ENCODE measurements around the gene COG5.

Gene COG5

GRCh38 chr7:107472116-107472515 is 91.6 kb downstream of the COG5 start:
- TF ChIP-seq CTCF (IDR thresholded peaks at IDR 0.05; ENCODE audit: low read depth, low read length, missing control alignments) = no peak
- DNase-seq (ENCODE audit: low read depth) = no peak
- no peak overlapping the region for H3K4me3 ChIP-seq (ENCODE audit: low read depth, low read length)
- in situ Hi-C loops (cut with HindIII; ENCODE audit: low sequenced_read_pairs) = loop anchor here (10.0 kb wide), 2 partner anchors 67 to 93 kb away; partner anchors contain the start of genes COG5 and DUS4L

- no peak for DNase-seq (ENCODE audit: low read depth)
- H3K4me3 ChIP-seq (ENCODE audit: low read depth, low read length) = no peak overlapping the region
- in situ Hi-C loops (cut with HindIII; ENCODE audit: low sequenced_read_pairs) = loop anchor here (10.0 kb wide), 2 partner anchors 67 to 93 kb away; partner anchors contain the start of genes COG5 and DUS4L
- TF ChIP-seq CTCF (IDR thresholded peaks at IDR 0.05; ENCODE audit: low read depth, low read length, missing control alignments) = no peak
Measured at GRCh38 chr7:107471292-107472070, 92.2 kb downstream of the COG5 start.

- no peak within 1 kb of the TSS for H3K4me3 ChIP-seq (ENCODE audit: low read depth, low read length)
- no peak for DNase-seq (ENCODE audit: low read depth)
- TF ChIP-seq CTCF (IDR thresholded peaks at IDR 0.05; ENCODE audit: low read depth, low read length, missing control alignments) = no peak
- in situ Hi-C loops (cut with HindIII; ENCODE audit: low sequenced_read_pairs) = loop anchor here (10.0 kb wide), 2 partner anchors 65 to 95 kb away; partner anchors contain the start of genes COG5 and DUS4L
Measured at GRCh38 chr7:107469929-107470328, 93.8 kb downstream of the COG5 start, which contains the start of gene GPR22. TSS of gene GPR22 (plus strand) at chr7:107470057. CDS start at chr7:107474061, 4,004 bp downstream.

- no peak for TF ChIP-seq CTCF (IDR thresholded peaks at IDR 0.05; ENCODE audit: low read depth, low read length, missing control alignments)
- DNase-seq (ENCODE audit: low read depth) = no peak
- in situ Hi-C loops (cut with HindIII; ENCODE audit: low sequenced_read_pairs) = no loop called here
- H3K4me3 ChIP-seq (ENCODE audit: low read depth, low read length) = no peak overlapping the region
Measured at GRCh38 chr7:107468824-107469223, 94.9 kb downstream of the COG5 start.

- DNase-seq (ENCODE audit: low read depth) = no peak
- in situ Hi-C loops (cut with HindIII; ENCODE audit: low sequenced_read_pairs) = no loop called here
- no peak for TF ChIP-seq CTCF (IDR thresholded peaks at IDR 0.05; ENCODE audit: low read depth, low read length, missing control alignments)
Measured at GRCh38 chr7:107467972-107468371, 95.7 kb downstream of the COG5 start.

GRCh38 chr7:107464666-107465226 is 99.0 kb downstream of the COG5 start:
- H3K4me3 ChIP-seq (ENCODE audit: low read depth, low read length) = no peak overlapping the region
- in situ Hi-C loops (cut with HindIII; ENCODE audit: low sequenced_read_pairs) = loop anchor here (5.0 kb wide), 1 partner anchor 263 kb away; no protein-coding TSS in a partner anchor
- DNase-seq (ENCODE audit: low read depth) = no peak
- no peak for TF ChIP-seq CTCF (IDR thresholded peaks at IDR 0.05; ENCODE audit: low read depth, low read length, missing control alignments)

More at GRCh38 chr7:107467972-107468371, 95.7 kb downstream of the COG5 start:
- H3K4me3 ChIP-seq (ENCODE audit: low read depth, low read length) = no peak overlapping the region
